ENCODE data around the gene FUT1.
A peak's percentile ranks its signal among the peaks of the same experiment; 100 is the strongest.
"Not testable (repeated sequence)": the region's sequence is repeated elsewhere in the genome, so short reads cannot be mapped to it uniquely, and the experiment has no call there.

Gene FUT1

GRCh38 chr19:48768994-48769713, 16.7 kb upstream of the FUT1 start:
- no peak for DNase-seq (ENCODE audit: low spot score)

GRCh38 chr19:48768171-48768753, 15.8 kb upstream of the FUT1 start:
- DNase-seq (ENCODE audit: low spot score): not testable (repeated sequence)

- DNase-seq (ENCODE audit: low spot score): not testable (repeated sequence)
Measured at GRCh38 chr19:48765816-48766215, 13.4 kb upstream of the FUT1 start.

GRCh38 chr19:48760504-48761205, 8.2 kb upstream of the FUT1 start:
- DNase-seq (ENCODE audit: low spot score): no peak

GRCh38 chr19:48757741-48758144, 5.3 kb upstream of the FUT1 start:
- DNase-seq (ENCODE audit: low spot score): no peak

GRCh38 chr19:48757089-48757675, 4.7 kb upstream of the FUT1 start:
- no peak for DNase-seq (ENCODE audit: low spot score)

GRCh38 chr19:48756686-48757085, 4.2 kb upstream of the FUT1 start:
- no peak for DNase-seq (ENCODE audit: low spot score)

GRCh38 chr19:48756212-48756611, 3.8 kb upstream of the FUT1 start:
- no peak for DNase-seq (ENCODE audit: low spot score)

GRCh38 chr19:48755787-48756186, 3.3 kb upstream of the FUT1 start:
- no peak for DNase-seq (ENCODE audit: low spot score)

- DNase-seq (ENCODE audit: low spot score): no peak
Measured at GRCh38 chr19:48755084-48755641, 2.7 kb upstream of the FUT1 start, which contains the start of gene FGF21. TSS of gene FGF21 (plus strand) at chr19:48755524. CDS start at chr19:48756237, 713 bp downstream.

GRCh38 chr19:48751845-48752495, 471 bp downstream of the FUT1 start:
- peak; percentile 48 for DNase-seq (ENCODE audit: low spot score)

- no peak for DNase-seq (ENCODE audit: low spot score)
Measured at GRCh38 chr19:48750771-48751504, 1.5 kb downstream of the FUT1 start.

- DNase-seq (ENCODE audit: low spot score): no peak
Measured at GRCh38 chr19:48750351-48750750, 2.1 kb downstream of the FUT1 start.

GRCh38 chr19:48749571-48750198, 2.8 kb downstream of the FUT1 start:
- no peak for DNase-seq (ENCODE audit: low spot score)

- DNase-seq (ENCODE audit: low spot score): peak; percentile 97
Measured at GRCh38 chr19:48746738-48747575, 5.5 kb downstream of the FUT1 start, which contains the start of gene IZUMO1. TSS of gene IZUMO1 (minus strand) at chr19:48746909. CDS start at chr19:48745859, 1,050 bp downstream.

GRCh38 chr19:48746110-48746509, 6.3 kb downstream of the FUT1 start:
- DNase-seq (ENCODE audit: low spot score): no peak

GRCh38 chr19:48745208-48745995, 7.0 kb downstream of the FUT1 start:
- peak; percentile 95 for DNase-seq (ENCODE audit: low spot score)

- no peak for DNase-seq (ENCODE audit: low spot score)
Measured at GRCh38 chr19:48742096-48742495, 10.3 kb downstream of the FUT1 start.

All from cerebellar cortex (tissue), 1 donor.